GM15510 (cell line): ENCODE data around the gene ERI3.

ENCODE experiments used
- POLR2A ChIP-seq: IDR thresholded peaks from 3 replicates; pipeline ENCODE4 v1.6.1; 2011; ENCODE audit warnings: borderline replicate concordance; ENCODE audit not compliant: insufficient read length; ENCODE audit errors: extremely low read depth

The ERI3 gene, protein sequence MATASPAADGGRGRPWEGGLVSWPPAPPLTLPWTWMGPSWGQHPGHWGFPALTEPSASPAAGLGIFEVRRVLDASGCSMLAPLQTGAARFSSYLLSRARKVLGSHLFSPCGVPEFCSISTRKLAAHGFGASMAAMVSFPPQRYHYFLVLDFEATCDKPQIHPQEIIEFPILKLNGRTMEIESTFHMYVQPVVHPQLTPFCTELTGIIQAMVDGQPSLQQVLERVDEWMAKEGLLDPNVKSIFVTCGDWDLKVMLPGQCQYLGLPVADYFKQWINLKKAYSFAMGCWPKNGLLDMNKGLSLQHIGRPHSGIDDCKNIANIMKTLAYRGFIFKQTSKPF

DNA sequence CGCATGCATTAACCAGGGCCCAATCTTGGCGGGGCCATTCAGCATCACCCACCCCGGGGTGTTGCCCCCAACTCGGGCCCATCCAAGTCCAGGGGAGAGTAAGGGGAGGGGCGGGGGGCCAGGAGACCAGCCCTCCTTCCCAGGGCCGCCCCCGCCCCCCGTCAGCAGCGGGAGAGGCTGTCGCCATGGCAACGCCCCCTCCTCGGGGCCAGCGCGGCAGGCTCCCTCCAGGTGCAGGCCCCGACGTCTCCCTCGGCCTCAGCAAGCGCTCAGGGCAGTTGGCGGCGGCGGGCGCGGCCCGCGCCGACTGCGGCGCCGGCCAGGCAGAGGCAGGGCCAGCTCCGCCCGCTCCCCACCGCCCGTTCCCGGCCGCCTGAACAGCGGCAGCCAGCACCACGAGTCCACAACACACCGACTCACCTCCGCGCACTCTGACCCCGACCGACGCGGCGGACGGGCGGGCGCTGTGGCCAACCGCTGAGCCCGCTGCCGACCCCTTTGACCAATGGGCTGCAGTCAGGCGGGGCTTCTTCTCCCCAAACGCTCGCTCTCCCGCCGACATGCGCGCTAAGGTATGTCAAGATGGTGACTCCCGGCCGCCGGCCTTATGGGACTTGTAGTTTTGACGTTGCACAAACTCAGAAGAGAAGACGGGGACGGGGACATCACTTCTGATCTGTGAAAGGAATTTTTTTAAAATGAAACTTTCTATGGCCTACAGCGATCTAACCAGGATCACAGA is at the start of gene ERI3:
TSS of gene ERI3 (minus strand) at position 418 of the 742 bp plus-strand sequence. CDS start at position 187, 231 bp downstream.
- peak; percentile 58 for TF ChIP-seq POLR2A

- no peak for TF ChIP-seq POLR2A
Measured at GRCh38 chr1:44401256-44402228, 46.5 kb upstream of the ERI3 start.

DNA sequence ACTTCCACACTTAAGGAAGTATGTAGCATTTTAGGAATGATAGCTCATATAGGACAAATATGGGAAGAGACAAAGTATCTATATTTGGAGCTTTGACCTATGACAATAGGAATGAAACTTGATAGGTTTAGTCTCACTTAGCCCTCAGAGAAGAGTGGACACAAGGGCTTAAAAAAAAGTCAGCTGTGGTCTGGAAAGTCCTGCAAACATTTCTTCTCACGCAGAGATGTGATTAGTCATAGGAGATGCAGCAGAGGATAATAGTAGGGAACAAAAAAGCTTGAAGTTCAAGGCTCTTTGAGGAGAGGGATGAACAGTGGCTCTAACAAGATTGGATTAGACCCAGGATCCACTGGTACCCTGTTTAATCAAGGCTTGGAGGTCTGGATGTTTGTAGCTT is 35.2 kb upstream of the ERI3 start:
- no peak for TF ChIP-seq POLR2A

DNA sequence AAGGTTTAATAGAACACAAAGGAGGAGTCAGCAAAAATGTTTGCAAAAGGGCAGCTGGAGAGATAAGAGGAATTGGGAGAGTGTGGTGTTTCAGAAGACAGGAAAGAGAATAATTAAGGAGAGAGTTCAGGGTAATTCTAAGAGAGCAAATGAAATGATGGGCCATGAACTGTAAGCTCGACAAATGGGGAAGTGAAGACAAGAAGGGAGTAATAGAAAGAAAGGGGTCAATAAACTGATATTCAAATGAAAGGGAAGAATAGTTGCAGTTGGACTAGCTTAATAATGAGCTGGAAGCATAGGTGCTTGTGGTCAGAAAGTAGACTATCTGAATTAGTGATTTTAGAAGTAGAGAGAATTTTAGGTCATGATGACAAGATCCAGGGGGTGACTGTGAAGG is 34.4 kb upstream of the ERI3 start:
- no peak for TF ChIP-seq POLR2A

DNA sequence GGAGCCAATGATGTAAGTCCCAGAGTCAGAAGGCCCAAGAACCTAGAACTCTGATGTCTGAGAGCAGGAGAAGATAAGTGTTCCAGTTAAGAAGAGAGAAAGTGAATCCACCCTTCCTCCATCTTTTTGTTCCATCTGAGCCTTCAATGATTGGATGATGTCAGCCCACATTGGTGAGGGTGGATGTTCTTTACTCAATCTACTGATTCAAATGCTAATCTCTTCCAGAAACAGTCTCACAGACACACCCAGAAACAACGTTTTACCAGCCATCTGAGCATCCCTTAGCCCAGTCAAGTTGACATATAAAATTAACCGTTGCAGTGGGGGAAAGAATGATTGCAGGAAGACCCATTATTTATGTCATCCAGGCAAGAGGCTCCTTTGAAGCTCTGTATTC is 33.5 kb upstream of the ERI3 start:
- no peak for TF ChIP-seq POLR2A

DNA sequence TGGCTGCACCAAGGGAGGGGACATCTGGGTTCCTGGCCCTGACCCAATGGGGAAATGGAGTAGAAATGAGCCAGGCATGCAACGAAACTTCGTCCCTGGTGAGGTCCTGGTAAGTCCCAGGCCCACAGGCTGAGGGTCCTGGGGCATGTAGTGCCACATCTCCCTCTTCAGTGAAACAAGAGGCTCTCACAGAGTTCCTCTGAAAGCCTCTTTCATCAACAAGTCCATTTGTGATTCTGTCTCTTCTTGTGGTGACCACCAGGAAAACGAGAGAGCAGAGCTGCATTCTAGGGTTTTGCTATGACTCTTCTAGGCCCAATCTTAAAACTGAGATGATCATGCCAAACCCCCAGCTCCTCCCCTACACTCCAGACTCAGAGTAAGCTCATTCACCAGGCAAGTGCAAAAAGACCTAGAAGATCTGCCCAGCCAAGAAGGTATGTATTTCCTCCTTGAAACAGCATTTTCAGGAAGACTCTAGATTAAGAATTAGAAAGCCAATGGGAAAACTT is 25.7 kb upstream of the ERI3 start:
- TF ChIP-seq POLR2A, result no peak

- no peak for TF ChIP-seq POLR2A
Measured at GRCh38 chr1:44377925-44378784, 23.1 kb upstream of the ERI3 start.

GRCh38 chr1:44375547-44375946 is 20.5 kb upstream of the ERI3 start:
- no peak for TF ChIP-seq POLR2A

DNA sequence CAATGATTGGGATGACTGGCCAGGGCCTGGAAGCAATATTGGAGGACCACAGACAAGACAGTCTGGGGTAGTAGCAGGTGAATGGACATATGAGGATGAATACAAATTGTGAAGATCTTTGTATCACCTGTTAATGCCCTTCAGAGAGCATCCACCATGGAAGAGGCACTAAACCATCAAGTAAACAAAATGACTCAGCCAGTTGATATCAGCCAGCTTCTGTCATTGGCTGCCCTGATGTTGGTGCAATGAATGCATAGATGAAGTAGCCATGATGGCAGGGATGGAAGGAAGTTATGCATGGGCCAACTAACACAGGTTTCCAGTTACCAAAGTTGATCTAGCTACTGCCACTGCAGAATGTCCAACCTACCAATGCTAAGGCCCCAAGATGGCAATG is 16.1 kb upstream of the ERI3 start:
- TF ChIP-seq POLR2A, result no peak

GRCh38 chr1:44368471-44369151 is 13.6 kb upstream of the ERI3 start:
- no peak for TF ChIP-seq POLR2A

- no peak for TF ChIP-seq POLR2A
Measured at GRCh38 chr1:44367944-44368343, 12.9 kb upstream of the ERI3 start.

DNA sequence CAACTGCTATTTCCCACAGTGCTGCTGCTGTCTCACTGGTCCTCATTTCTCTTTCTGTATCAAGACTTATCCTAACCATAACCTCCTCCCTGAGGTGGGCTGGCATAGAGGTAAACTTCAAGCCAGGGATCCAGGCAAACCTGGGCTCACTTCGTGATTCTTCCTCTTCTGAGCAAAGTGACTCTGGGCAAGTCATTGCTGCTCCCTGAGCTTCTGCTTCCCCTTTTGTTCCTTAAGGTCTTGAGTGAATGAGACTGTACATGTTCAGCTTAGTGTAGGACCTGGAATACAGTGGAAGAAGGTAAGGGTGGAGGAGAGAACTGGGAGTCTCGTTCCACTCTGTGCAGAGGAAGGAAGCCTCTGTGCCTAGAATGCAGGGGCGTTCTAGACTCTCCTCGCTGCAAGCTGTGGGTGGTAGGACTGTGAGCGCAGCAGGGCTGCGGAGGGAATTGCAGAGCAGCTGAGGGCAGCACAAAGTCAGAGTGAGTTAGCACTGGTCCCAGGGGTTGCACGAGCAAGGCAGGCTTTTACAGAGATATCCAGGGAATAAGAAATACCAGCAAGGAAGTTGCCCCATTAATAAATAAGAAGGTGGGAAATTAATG is 11.4 kb upstream of the ERI3 start:
- no peak for TF ChIP-seq POLR2A

- TF ChIP-seq POLR2A, result no peak
Measured at GRCh38 chr1:44361478-44361877, 6.4 kb upstream of the ERI3 start.
